GM20000 (cell line): Measurements from ENCODE around the gene TAGLN3.
A peak's percentile ranks its signal among the peaks of the same experiment; 100 is the strongest.

ENCODE experiments used
- DNase-seq: peaks from one replicate; pipeline ENCODE4 v3.0.0; 2012; ENCODE audit warnings: low spot score
- CTCF ChIP-seq: IDR thresholded peaks from 2 replicates; pipeline ENCODE4 v1.5.1; 2012; ENCODE audit warnings: mild to moderate bottlenecking, control low read depth; ENCODE audit errors: extremely low read depth, missing control alignments

Gene TAGLN3

GRCh38 chr3:111979434-111980038, 19.2 kb upstream of the TAGLN3 start:
- TF ChIP-seq CTCF, result no peak
- DNase-seq, result peak; percentile 23

- no peak for DNase-seq
- TF ChIP-seq CTCF, result no peak
Observed at GRCh38 chr3:111980716-111981456, 17.8 kb upstream of the TAGLN3 start.

GRCh38 chr3:111981457-111981763, 17.3 kb upstream of the TAGLN3 start:
- no peak for TF ChIP-seq CTCF
- DNase-seq, result no peak

GRCh38 chr3:111984636-111985298, 14.0 kb upstream of the TAGLN3 start:
- TF ChIP-seq CTCF, result no peak
- no peak for DNase-seq

- TF ChIP-seq CTCF, result no peak
- DNase-seq, result no peak
Observed at GRCh38 chr3:111986800-111987199, 11.9 kb upstream of the TAGLN3 start.

GRCh38 chr3:111989061-111989678, 9.6 kb upstream of the TAGLN3 start:
- peak; percentile 30 for DNase-seq
- TF ChIP-seq CTCF, result peak; percentile 53

- no peak for DNase-seq
- TF ChIP-seq CTCF, result no peak
Observed at GRCh38 chr3:111993038-111993437, 5.7 kb upstream of the TAGLN3 start.
